IPS-NIHi11 (cell line): ENCODE measurements around the gene DSG3.
A peak's percentile ranks its signal among the peaks of the same experiment; 100 is the strongest.

Experiments
- DNase-seq: peaks from one replicate; pipeline ENCODE4 v3.0.0; 2012; ENCODE audit warnings: mixed read lengths, low spot score

DSG3 gene, protein sequence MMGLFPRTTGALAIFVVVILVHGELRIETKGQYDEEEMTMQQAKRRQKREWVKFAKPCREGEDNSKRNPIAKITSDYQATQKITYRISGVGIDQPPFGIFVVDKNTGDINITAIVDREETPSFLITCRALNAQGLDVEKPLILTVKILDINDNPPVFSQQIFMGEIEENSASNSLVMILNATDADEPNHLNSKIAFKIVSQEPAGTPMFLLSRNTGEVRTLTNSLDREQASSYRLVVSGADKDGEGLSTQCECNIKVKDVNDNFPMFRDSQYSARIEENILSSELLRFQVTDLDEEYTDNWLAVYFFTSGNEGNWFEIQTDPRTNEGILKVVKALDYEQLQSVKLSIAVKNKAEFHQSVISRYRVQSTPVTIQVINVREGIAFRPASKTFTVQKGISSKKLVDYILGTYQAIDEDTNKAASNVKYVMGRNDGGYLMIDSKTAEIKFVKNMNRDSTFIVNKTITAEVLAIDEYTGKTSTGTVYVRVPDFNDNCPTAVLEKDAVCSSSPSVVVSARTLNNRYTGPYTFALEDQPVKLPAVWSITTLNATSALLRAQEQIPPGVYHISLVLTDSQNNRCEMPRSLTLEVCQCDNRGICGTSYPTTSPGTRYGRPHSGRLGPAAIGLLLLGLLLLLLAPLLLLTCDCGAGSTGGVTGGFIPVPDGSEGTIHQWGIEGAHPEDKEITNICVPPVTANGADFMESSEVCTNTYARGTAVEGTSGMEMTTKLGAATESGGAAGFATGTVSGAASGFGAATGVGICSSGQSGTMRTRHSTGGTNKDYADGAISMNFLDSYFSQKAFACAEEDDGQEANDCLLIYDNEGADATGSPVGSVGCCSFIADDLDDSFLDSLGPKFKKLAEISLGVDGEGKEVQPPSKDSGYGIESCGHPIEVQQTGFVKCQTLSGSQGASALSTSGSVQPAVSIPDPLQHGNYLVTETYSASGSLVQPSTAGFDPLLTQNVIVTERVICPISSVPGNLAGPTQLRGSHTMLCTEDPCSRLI

GRCh38 chr18:31447530-31448191, at the start of gene DSG3:
Gene DSG3 (plus strand): TSS chr18:31447741. CDS start chr18:31447878, 137 bp downstream.
- no peak for DNase-seq

- DNase-seq: no peak
Measured at GRCh38 chr18:31398191-31398590, 49.4 kb upstream of the DSG3 start.

DNA sequence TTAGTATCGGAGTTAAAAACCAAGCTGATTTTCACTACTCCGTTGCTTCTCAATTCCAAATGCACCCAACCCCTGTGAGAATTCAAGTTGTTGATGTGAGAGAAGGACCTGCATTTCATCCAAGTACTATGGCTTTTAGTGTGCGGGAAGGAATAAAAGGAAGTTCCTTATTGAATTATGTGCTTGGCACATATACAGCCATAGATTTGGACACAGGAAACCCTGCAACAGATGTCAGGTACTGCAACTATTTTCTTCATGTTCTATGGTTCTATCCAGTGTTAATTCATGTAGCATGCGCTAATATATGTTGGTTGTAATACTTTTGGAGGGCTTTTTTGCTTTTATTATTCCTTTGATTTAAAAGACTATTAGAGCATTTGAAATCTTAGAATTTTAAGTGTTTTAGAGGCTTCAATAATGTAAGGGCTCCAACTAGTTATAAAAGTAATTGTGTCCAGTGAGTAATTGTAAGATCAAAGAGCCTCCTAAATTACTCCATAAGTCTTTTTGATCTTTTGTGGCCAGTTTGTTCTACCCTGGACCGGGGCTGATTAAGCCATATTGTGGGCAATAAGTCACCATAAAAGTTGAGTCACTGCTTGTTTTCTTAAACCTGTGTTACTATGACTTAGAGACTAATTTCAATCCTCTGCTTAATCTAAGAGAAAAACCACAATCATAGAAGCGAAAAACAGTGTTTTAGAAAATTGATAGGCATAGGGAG, 48.1 kb upstream of the DSG3 start:
- DNase-seq: no peak

GRCh38 chr18:31401156-31402025, 46.1 kb upstream of the DSG3 start:
- DNase-seq: no peak

- no peak for DNase-seq
Measured at GRCh38 chr18:31402026-31402373, 45.5 kb upstream of the DSG3 start.

DNA sequence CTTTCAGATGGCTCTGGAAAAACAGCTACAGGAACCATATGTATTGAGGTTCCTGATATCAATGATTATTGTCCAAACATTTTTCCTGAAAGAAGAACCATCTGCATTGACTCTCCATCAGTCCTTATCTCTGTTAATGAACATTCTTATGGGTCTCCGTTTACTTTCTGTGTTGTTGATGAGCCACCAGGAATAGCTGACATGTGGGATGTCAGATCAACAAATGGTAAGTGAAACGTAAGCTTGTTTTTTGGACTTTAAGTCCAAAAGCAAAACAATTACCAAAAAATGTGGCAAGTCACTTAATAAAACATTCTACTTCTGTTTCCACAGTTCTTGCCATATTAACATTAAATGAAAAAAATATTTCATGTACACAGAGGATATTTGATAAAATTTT, 44.1 kb upstream of the DSG3 start:
- DNase-seq: no peak

- DNase-seq: no peak
Measured at GRCh38 chr18:31407649-31408048, 39.9 kb upstream of the DSG3 start.

- no peak for DNase-seq
Measured at GRCh38 chr18:31409276-31409675, 38.3 kb upstream of the DSG3 start.

DNA sequence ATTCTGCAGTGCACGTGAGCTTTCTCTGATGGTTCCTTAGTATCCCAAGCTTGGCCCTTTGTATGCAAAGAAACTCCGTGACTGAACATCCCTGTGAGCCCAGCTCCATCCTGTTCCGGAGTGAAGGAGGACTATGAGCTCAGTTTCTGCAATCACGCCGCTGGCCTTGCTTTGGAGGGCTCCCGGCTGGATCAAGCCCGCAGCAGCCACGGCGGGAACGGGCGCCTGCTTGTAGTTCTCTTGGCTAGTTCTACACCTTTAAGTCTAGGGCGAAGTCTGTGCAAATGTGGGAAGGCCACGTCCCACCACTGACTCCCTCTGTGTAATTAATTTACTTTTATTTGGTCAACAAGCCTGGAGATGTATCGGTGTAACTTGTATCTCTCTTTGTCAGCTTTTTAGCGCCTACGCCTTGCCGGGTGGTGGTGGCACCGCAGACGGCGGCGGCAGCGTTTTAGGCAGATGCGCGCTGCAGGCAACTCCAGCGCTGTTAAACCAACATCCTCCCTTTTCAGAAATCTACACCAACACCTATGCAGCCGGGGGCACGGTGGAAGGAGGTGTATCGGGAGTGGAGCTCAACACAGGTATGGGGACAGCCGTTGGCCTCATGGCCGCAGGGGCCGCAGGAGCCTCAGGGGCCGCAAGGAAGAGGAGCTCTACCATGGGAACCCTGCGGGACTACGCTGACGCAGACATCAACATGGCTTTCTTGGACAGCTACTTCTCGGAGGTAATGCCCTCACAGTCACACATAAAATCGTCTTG, 36.6 kb upstream of the DSG3 start:
- no peak for DNase-seq

DNA sequence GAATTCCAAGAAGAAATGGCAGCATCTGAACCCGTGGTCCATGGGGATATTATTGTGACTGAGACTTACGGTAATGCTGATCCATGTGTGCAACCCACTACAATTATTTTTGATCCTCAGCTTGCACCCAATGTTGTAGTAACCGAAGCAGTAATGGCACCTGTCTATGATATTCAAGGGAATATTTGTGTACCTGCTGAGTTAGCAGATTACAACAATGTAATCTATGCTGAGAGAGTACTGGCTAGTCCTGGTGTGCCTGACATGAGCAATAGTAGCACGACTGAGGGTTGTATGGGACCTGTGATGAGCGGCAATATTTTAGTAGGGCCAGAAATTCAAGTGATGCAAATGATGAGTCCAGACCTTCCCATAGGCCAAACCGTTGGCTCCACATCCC, 34.4 kb upstream of the DSG3 start:
- DNase-seq: no peak

- no peak for DNase-seq
Measured at GRCh38 chr18:31417850-31418249, 29.7 kb upstream of the DSG3 start.

- DNase-seq: no peak
Measured at GRCh38 chr18:31419457-31419932, 28.0 kb upstream of the DSG3 start.

GRCh38 chr18:31420032-31420431, 27.5 kb upstream of the DSG3 start:
- no peak for DNase-seq

- DNase-seq: no peak
Measured at GRCh38 chr18:31420524-31420923, 27.0 kb upstream of the DSG3 start.

DNA sequence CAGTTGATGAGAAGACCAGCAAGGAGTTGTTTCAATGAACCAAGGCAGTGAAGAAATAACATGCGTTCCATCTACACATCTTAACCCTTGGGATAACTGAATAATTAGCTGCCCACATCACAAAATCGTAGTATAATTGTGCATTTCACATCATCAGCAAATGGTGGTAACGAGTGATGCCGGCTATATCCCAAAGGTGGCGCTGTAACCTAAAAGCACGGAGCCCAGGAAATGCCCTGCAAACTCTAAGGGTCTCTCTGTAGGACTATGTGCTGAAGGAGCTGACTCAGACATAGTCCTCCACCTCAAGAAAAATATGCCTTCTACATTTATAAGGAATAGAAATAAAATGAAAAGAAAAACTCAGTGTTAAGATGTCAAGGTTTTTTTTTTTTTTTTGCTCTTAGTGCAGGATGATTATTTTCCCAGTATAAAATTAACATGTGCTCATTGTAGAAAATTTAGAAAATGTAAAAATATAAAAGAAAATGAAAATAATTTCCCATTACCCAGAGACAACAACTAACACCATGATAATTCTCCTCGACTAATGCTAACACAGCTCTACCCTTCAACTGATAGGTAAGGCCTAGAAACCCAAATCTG, 23.1 kb upstream of the DSG3 start:
- DNase-seq: peak; percentile 56

DNA sequence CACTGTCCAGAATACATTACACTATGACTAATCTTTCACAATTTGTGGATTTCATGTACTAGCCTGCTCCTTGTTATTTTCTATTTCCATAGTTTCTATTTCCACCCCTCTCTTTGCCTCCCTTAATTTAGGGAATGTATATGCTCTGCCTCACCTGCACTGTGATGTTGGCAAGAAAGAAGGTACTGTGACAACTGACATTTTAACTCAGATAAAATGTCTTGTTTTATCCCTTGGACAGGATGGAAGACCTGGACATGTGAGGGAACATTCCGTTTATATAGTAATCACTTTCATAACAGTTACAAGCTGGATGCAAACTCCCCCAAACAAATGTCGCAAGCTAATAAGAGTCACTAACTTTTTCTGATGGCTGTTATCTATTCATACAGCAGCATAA, 21.5 kb upstream of the DSG3 start:
- DNase-seq: no peak

GRCh38 chr18:31426871-31427406, 20.6 kb upstream of the DSG3 start:
- DNase-seq: no peak

DNA sequence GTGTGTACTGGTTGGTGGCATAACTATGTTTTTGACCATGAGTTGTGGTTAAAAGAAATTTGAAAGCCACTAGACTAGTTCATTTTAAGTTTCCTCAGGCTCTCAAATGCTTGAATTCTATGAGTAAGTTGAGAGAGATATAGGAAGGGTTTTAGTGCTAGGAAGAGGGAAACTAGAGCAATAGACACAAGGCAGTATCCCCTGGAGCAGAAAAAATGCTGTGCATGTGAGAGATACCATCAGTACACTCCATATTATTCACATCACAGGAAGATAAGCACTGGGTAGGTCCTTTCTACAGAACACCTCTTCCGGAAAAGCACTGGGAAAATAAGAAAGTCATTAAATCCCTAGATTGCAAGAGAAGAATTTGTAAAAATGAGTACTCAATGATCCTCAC, 19.3 kb upstream of the DSG3 start:
- no peak for DNase-seq

- DNase-seq: peak; percentile 52
Measured at GRCh38 chr18:31429623-31430022, 17.9 kb upstream of the DSG3 start.
